Hepatocyte (in vitro differentiated cells): ENCODE data around the gene QRICH1. TPM values are rescaled to one million over a fixed set of nuclear protein-coding genes. Genes with fewer than 3 reads are reported as not detected.
"Not testable (repeated sequence)": the region's sequence is repeated elsewhere in the genome, so short reads cannot be mapped to it uniquely, and the experiment has no call there.

Source experiments
- DNase-seq: peaks from one replicate; pipeline ENCODE4 v3.0.0-alpha.2; 2016; ENCODE audit warnings: low spot score
- H2AFZ ChIP-seq: fragments of 200-600 bp; sonication (generic); 2 replicates; pipeline ENCODE4 v1.6.0; 2016; ENCODE audit warnings: antibody characterized with exemption, mild to moderate bottlenecking
- H3K27ac ChIP-seq: fragments of 200-600 bp; sonication (generic); 2 replicates; pipeline ENCODE4 v1.5.1; 2016; ENCODE audit warnings: mild to moderate bottlenecking
- H3K27me3 ChIP-seq: fragments of 200-600 bp; sonication (generic); 2 replicates; pipeline ENCODE4 v1.6.1; 2016
- H3K36me3 ChIP-seq: fragments of 200-600 bp; sonication (generic); replicated peaks from 2 replicates; pipeline ENCODE4 v1.5.1; 2016; ENCODE audit warnings: low read depth; ENCODE audit not compliant: insufficient read depth
- H3K4me1 ChIP-seq: fragments of 200-600 bp; sonication (generic); 2 replicates; pipeline ENCODE4 v1.5.1; 2016; ENCODE audit warnings: mild to moderate bottlenecking, moderate library complexity; ENCODE audit not compliant: insufficient read depth
- H3K4me2 ChIP-seq: fragments of 200-600 bp; sonication (generic); 2 replicates; pipeline ENCODE4 v1.6.0; 2016
- H3K4me3 ChIP-seq: fragments of 200-600 bp; sonication (generic); 2 replicates; pipeline ENCODE4 v1.5.1; 2016; ENCODE audit warnings: mild to moderate bottlenecking
- H3K79me2 ChIP-seq: fragments of 200-600 bp; sonication (generic); 2 replicates; pipeline ENCODE4 v1.6.0; 2017; ENCODE audit warnings: mild to moderate bottlenecking
- H3K9me2 ChIP-seq: fragments of 200-600 bp; sonication (generic); replicated peaks from 2 replicates; pipeline ENCODE4 v1.6.0; 2017; ENCODE audit warnings: mild to moderate bottlenecking; ENCODE audit not compliant: insufficient read depth
- H3K9me3 ChIP-seq: fragments of 200-600 bp; sonication (generic); 2 replicates; pipeline ENCODE4 v1.5.1; 2016; ENCODE audit warnings: low read depth, mild to moderate bottlenecking
- H4K20me1 ChIP-seq: fragments of 200-600 bp; sonication (generic); 2 replicates; pipeline ENCODE4 v1.6.0; 2016; ENCODE audit warnings: mild to moderate bottlenecking; ENCODE audit not compliant: insufficient read depth, poor library complexity, severe bottlenecking
- CTCF ChIP-seq: fragments of 200-600 bp; sonication (generic); IDR thresholded peaks from 2 replicates; pipeline ENCODE4 v1.5.1; 2016; ENCODE audit warnings: antibody characterized with exemption, mild to moderate bottlenecking; ENCODE audit not compliant: poor library complexity
- EZH2 ChIP-seq: fragments of 200-600 bp; sonication (generic); IDR thresholded peaks from 2 replicates; pipeline ENCODE4 v1.6.1; 2016; ENCODE audit warnings: antibody characterized with exemption, mild to moderate bottlenecking, borderline replicate concordance
- EZH2phosphoT487 ChIP-seq: fragments of 200-600 bp; sonication (generic); IDR thresholded peaks from one replicate; pipeline ENCODE4 v1.6.1; 2018; ENCODE audit warnings: antibody characterized with exemption, mild to moderate bottlenecking, low read depth, moderate library complexity; ENCODE audit not compliant: unreplicated experiment, severe bottlenecking
- WGBS: methylation state at CpG from one replicate; pipeline ENCODE4 v1.1.6; 2016; ENCODE audit warnings: low lambda C conversion rate; ENCODE audit errors: missing lambda C conversion rate; 5-methylcytosine and 5-hydroxymethylcytosine counted together
- polyA plus RNA-seq: library from polyadenylated mRNA; unstranded; fragments of >200 nt; fragmentation: Nextera tagmentation; extraction: Ambion mirVana; gene quantifications from 2 replicates; pipeline ENCODE4 v1.2.1, GENCODE V29; 2016
- total RNA-seq: library from RNA; depleted of rRNA; stranded (reverse); fragments of >200 nt; gene quantifications from 2 replicates; pipeline ENCODE4 v1.2.3, GENCODE V29; 2014

Gene QRICH1
- total and polyA plus RNA-seq, 2 experiments from 2014 or later: 42.6 to 79.9 TPM

GRCh38 chr3:49009396-49009795, 84.5 kb downstream of the QRICH1 start:
- Histone ChIP-seq H3K79me2 (peaks cover 62% of the 10 kb centered on the region), H3K27ac (no peak overlapping the region), H3K9me2 (no peaks in the 10 kb centered on the region), H3K9me3 (no peaks in the 10 kb centered on the region), H3K4me2 (peak overlapping the region; percentile 88), H4K20me1 (peaks cover 62% of the 10 kb centered on the region), H3K4me3 (no peak overlapping the region), H3K27me3 (no peaks in the 10 kb centered on the region), H2AFZ (no peak overlapping the region), H3K36me3 (no peaks in the 10 kb centered on the region), H3K4me1 (peaks cover 4% of the 10 kb centered on the region)
- 83% methylated on average over 3 of the region's 3 CpGs for WGBS
- TF ChIP-seq EZH2phosphoT487 (no peak), EZH2 (no peak), CTCF (no peak)
- DNase-seq: no peak

- H3K27me3 ChIP-seq, H3K9me2 ChIP-seq, H2AFZ ChIP-seq, H3K36me3 ChIP-seq, H3K4me3 ChIP-seq, H3K9me3 ChIP-seq, DNase-seq, H3K4me1 ChIP-seq: not testable (repeated sequence)
- Histone ChIP-seq H3K27ac (peak overlapping the region; percentile 95), H3K79me2 (peaks cover 59% of the 10 kb centered on the region), H4K20me1 (peaks cover 56% of the 10 kb centered on the region), H3K4me2 (peak overlapping the region; percentile 88)
- 92% methylated on average over 5 of the region's 5 CpGs for WGBS
These were observed 85.2 kb downstream of the QRICH1 start for GRCh38 chr3:49008627-49009026.

GRCh38 chr3:49007771-49008528, 85.9 kb downstream of the QRICH1 start:
- no peak for TF ChIP-seq EZH2
- no peak for TF ChIP-seq CTCF
- H3K4me2 ChIP-seq: peak overlapping the region; percentile 88
- H3K9me3 ChIP-seq: no peaks in the 10 kb centered on the region
- no peaks in the 10 kb centered on the region for H3K9me2 ChIP-seq
- H3K4me3 ChIP-seq: peak overlapping the region; percentile 40
- peaks cover 53% of the 10 kb centered on the region for H3K79me2 ChIP-seq
- peak overlapping the region; percentile 95 for H3K27ac ChIP-seq
- H3K4me1 ChIP-seq: peaks cover 4% of the 10 kb centered on the region
- peaks cover 49% of the 10 kb centered on the region for H4K20me1 ChIP-seq
- H3K27me3 ChIP-seq: no peaks in the 10 kb centered on the region
- 39% methylated on average over 17 of the region's 41 CpGs for WGBS
- DNase-seq: peak; percentile 95
- peak overlapping the region; percentile 66 for H2AFZ ChIP-seq
- H3K36me3 ChIP-seq: no peaks in the 10 kb centered on the region

GRCh38 chr3:49007068-49007770, 86.7 kb downstream of the QRICH1 start, which contains the start of gene WDR6:
WDR6 (plus strand) TSS chr3:49007391; CDS start chr3:49007432, 41 bp downstream.
- Histone ChIP-seq H3K36me3 (no peaks in the 10 kb centered on the region), H3K4me1 (peaks cover 4% of the 10 kb centered on the region), H2AFZ (peak within 1 kb of the TSS; percentile 66)

More at GRCh38 chr3:49007068-49007770, 86.7 kb downstream of the QRICH1 start, which contains the start of gene WDR6:
- Histone ChIP-seq H3K9me3 (no peaks in the 10 kb centered on the region), H3K9me2 (no peaks in the 10 kb centered on the region), H3K79me2 (peaks cover 47% of the 10 kb centered on the region), H3K27ac (peak within 1 kb of the TSS; percentile 95), H3K4me3 (peak within 1 kb of the TSS; percentile 40), H4K20me1 (peaks cover 42% of the 10 kb centered on the region), H3K27me3 (no peaks in the 10 kb centered on the region), H3K4me2 (peak within 1 kb of the TSS; percentile 88)
- DNase-seq: peak; percentile 99
- TF ChIP-seq EZH2phosphoT487 (no peak), CTCF (peak; percentile 53)
- WGBS: under 1% methylated on average over 57 of the region's 65 CpGs
